ENCODE measurements around the gene TMEM51. TPM values are rescaled to one million over a fixed set of nuclear protein-coding genes. Genes with fewer than 3 reads are reported as not detected.

The TMEM51 gene
- total RNA-seq, 4 donors from 2014 or later = 6.4 to 12.2 (median 10.6) TPM

DNA sequence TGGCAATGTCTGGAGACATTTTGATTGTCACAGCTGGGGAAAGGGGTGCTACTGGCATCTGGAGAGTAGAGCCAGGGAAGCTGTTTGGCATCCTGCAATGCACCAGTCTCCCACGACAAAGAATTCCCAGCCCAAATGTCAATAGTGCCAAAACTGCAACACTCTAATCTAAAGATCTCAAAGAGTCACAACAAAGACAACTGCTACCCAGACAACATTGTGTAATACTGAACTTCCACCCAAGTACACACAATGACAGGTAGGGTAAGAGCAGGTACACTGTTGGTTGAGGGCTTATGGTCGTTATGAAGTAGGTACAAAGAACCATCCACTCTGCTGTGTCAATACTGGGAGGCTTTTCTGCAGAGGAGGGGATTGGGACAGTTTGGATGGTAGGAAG lies 8.2 kb upstream of the TMEM51 start:
- WGBS = 82% methylated on average over 2 of the region's 2 CpGs
- DNase-seq (ENCODE audit: low spot score in 2 of 2) = no peak
- Histone ChIP-seq H3K27ac (no peak overlapping the region), H3K36me3 (no peaks in the 10 kb centered on the region), H3K4me1 (peaks cover 7% of the 10 kb centered on the region), H3K27me3 (no peaks in the 10 kb centered on the region), H3K9me3 (no peaks in the 10 kb centered on the region), H3K4me3 (no peak overlapping the region)
- TF ChIP-seq EP300 (IDR thresholded peaks at IDR 0.05) = no peak

GRCh38 chr1:15146142-15146680 lies 7.3 kb upstream of the TMEM51 start:
- H3K36me3 ChIP-seq = no peaks in the 10 kb centered on the region
- H3K4me3 ChIP-seq = no peak overlapping the region
- no peak overlapping the region for H3K27ac ChIP-seq
- TF ChIP-seq POLR2AphosphoS5 (IDR thresholded peaks at IDR 0.05) (no peak), EP300 (IDR thresholded peaks at IDR 0.05) (no peak), POLR2A (IDR thresholded peaks at IDR 0.05) (no peak)
- no peak for DNase-seq (ENCODE audit: low spot score in 2 of 2)
- no peaks in the 10 kb centered on the region for H3K9me3 ChIP-seq
- WGBS = 48% methylated on average over 4 of the region's 4 CpGs
- H3K27me3 ChIP-seq = no peaks in the 10 kb centered on the region
- H3K4me1 ChIP-seq = peaks cover 7% of the 10 kb centered on the region

DNA sequence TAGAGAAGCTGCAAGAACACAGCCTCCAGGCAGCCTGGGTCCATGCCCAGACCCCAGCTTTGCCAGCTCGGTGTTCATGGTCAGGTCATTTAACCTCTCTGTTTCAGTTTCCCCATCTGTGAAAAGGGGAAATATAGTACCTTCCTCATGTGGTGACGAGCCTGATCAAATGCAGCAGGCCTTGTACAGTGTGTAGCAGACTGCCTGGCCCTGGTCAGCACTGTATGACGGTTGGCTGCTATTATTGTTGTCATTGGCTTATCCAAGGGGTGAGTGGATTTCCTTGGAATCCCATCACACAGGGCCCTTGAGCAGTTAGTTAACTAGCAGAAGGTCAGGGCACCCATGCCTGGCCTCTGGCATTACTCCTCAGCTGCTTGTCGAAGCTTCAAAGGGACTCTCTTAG lies 6.6 kb upstream of the TMEM51 start:
- Histone ChIP-seq H3K4me1 (peaks cover 14% of the 10 kb centered on the region), H3K4me3 (no peak overlapping the region), H3K9me3 (no peaks in the 10 kb centered on the region), H3K27ac (no peak overlapping the region), H3K36me3 (no peaks in the 10 kb centered on the region), H3K27me3 (no peaks in the 10 kb centered on the region)
- TF ChIP-seq CTCF (IDR thresholded peaks at IDR 0.05) (no peak), EP300 (IDR thresholded peaks at IDR 0.05) (no peak), POLR2AphosphoS5 (IDR thresholded peaks at IDR 0.05) (no peak), POLR2A (IDR thresholded peaks at IDR 0.05) (no peak)
- 70% methylated on average over 4 of the region's 4 CpGs for WGBS
- DNase-seq (ENCODE audit: low spot score in 2 of 2) = no peak

DNA sequence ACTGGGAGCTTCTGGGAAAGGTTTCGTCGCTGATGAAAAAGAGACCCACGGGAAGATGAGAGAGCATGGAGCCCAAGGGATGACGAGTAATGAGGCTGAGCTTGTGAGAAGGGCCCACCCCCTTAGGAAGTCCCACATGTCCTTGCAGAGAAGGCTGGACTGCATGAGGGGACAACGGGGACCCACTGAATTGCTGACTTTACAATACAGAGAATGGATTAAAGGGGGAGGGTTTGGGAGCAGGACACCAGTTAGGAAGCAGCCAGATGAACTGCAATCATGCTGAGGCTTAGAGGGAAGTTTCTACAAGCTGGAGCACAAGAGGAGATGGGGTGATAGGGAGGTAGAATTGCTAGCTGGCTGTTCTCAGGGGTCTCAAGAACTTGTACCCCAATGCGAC lies 5.5 kb upstream of the TMEM51 start:
- peaks cover 22% of the 10 kb centered on the region for H3K4me1 ChIP-seq
- no peak overlapping the region for H3K4me3 ChIP-seq
- H3K9me3 ChIP-seq = no peaks in the 10 kb centered on the region
- TF ChIP-seq POLR2AphosphoS5 (IDR thresholded peaks at IDR 0.05) (no peak), EP300 (IDR thresholded peaks at IDR 0.05) (no peak), POLR2A (IDR thresholded peaks at IDR 0.05) (no peak), CTCF (IDR thresholded peaks at IDR 0.05) (no peak)
- no peak overlapping the region for H3K27ac ChIP-seq
- DNase-seq (ENCODE audit: low spot score in 2 of 2) = no peak
- no peaks in the 10 kb centered on the region for H3K36me3 ChIP-seq
- 87% methylated on average over 6 of the region's 6 CpGs for WGBS
- no peaks in the 10 kb centered on the region for H3K27me3 ChIP-seq

- no peak overlapping the region for H3K4me3 ChIP-seq
- H3K9me3 ChIP-seq = no peaks in the 10 kb centered on the region
- TF ChIP-seq POLR2A (IDR thresholded peaks at IDR 0.05) = no peak
- no peak for TF ChIP-seq POLR2AphosphoS5 (IDR thresholded peaks at IDR 0.05)
- no peak for TF ChIP-seq CTCF (IDR thresholded peaks at IDR 0.05)
- H3K27me3 ChIP-seq = no peaks in the 10 kb centered on the region
- DNase-seq (ENCODE audit: low spot score in 2 of 2) = no peak
- 76% methylated on average over 7 of the region's 9 CpGs for WGBS
- H3K36me3 ChIP-seq = no peaks in the 10 kb centered on the region
- peaks cover 27% of the 10 kb centered on the region for H3K4me1 ChIP-seq
- H3K27ac ChIP-seq = no peak overlapping the region
These were observed 5.1 kb upstream of the TMEM51 start for GRCh38 chr1:15148475-15148874.

DNA sequence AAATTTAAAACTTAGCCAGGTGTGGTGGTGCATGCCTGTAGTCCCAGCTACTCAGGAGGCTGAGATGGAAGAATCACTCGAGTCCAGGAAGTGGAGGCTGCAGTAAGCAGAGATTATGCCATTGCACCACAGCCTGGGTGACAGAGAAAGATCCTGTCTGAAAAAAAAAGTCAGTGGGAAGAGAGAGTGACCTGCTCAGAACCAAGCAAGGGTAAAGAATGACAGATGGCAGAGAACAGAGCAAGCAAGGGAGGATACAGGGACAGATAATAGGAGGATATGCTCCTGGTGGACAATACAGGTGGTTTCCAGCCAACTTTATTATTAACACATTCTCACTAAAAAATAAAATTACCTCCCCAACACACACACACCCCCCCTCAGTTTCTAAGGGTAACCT lies 4.6 kb upstream of the TMEM51 start:
- no peak overlapping the region for H3K4me3 ChIP-seq
- no peak overlapping the region for H3K27ac ChIP-seq
- H3K27me3 ChIP-seq = no peaks in the 10 kb centered on the region
- peaks cover 32% of the 10 kb centered on the region for H3K4me1 ChIP-seq
- H3K36me3 ChIP-seq = no peaks in the 10 kb centered on the region
- 0% methylated on average over 1 of the region's 1 CpG for WGBS
- H3K9me3 ChIP-seq = no peaks in the 10 kb centered on the region
- DNase-seq (ENCODE audit: low spot score in 2 of 2) = no peak
- no peak for TF ChIP-seq POLR2A (IDR thresholded peaks at IDR 0.05)
- no peak for TF ChIP-seq EP300 (IDR thresholded peaks at IDR 0.05)
- no peak for TF ChIP-seq POLR2AphosphoS5 (IDR thresholded peaks at IDR 0.05)
- TF ChIP-seq CTCF (IDR thresholded peaks at IDR 0.05) = no peak
